Airway epithelial cell (primary cell): ENCODE data around the gene TMUB2. TPM values are rescaled to one million over a fixed set of nuclear protein-coding genes. Genes with fewer than 3 reads are reported as not detected.

Experiments
- total RNA-seq: library from RNA; depleted of rRNA; stranded (reverse); fragments of >200 nt; gene quantifications from 2 replicates; pipeline ENCODE4 v1.2.3, GENCODE V29; 2015

TMUB2 gene
- total RNA-seq, result 19.0 and 28.1 TPM in 2 replicates

DNA sequence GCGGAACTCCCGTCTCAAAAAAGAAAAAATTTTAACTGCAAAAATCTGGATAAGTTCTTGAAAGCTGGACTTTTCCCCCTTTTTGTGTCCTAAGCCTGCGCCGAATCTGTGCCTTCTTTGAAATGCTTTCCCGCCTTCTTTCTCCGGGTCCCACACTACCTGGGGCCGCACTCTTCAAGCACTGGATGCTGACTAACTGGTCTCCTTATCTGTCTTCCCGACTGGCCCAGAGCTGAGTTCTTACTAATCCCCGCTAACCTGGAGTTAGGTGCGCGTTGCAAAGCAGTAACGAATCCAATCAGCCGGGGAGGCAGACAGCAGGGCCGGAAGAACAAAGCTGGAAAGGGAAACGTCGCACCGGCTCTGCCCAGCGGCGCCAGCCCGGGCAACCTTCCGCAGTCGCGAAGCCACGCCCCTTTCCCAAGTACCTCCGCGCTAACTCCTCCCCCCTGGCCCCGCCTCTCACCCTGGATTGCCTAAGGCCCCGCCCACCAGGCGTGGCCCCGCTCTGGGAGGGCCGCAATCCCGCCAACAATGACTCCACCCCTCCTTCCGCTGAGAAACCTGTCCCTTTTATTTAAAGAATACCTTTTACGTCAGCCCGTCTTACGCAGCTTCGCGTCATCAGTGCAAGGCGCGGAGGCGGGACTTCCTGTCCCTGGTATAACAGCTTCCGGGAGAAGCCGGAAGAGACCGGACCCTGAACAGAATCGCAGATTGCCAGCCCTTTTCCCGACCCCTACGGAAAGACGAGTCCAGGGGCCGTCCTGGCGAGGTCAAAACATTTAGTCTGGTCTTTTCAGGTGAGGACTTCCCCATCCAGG lies at the start of gene TMUB2:
Gene TMUB2, plus strand, starts transcription at position 666 of the 824 bp plus-strand sequence. CDS start 737 bp downstream, outside the sequence.

DNA sequence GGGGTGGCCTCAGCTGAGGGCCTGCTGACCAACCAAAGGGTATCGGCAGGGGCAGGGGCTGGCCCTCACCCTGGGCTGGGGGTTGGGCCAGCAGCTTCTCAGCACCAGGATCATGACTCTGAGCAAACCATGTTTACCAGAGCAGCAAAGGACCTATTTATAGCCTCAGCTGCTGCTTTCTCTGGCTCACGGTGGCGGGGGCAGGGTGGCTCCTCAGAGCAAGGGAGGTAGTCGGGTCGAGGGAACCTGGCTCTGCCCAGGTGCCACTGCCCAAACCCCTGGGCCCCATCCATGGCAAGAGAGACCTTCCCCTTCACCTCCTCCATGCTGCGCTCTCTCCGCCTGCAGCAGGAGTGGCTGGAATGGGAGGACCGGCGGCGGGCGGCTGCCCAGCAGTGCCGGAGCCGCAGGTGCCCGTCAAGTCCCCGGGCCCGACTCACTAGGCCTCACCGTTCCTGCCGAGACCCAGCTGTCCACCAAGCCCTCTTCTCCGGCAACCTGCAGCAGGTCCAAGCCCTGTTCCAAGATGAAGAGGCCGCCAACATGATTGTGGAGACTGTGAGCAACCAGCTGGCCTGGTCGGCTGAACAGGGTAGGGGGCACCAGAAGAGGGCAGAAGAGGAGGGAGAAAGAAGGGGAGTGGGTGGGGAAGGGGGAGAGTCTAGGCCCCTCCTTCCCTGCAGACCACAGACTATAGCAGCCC lies 16.1 kb upstream of the TMUB2 start, which contains the start of gene ASB16:
Gene ASB16, plus strand, starts transcription at position 206 of the 703 bp plus-strand sequence. Its CDS starts 86 bp downstream, at position 292.

DNA sequence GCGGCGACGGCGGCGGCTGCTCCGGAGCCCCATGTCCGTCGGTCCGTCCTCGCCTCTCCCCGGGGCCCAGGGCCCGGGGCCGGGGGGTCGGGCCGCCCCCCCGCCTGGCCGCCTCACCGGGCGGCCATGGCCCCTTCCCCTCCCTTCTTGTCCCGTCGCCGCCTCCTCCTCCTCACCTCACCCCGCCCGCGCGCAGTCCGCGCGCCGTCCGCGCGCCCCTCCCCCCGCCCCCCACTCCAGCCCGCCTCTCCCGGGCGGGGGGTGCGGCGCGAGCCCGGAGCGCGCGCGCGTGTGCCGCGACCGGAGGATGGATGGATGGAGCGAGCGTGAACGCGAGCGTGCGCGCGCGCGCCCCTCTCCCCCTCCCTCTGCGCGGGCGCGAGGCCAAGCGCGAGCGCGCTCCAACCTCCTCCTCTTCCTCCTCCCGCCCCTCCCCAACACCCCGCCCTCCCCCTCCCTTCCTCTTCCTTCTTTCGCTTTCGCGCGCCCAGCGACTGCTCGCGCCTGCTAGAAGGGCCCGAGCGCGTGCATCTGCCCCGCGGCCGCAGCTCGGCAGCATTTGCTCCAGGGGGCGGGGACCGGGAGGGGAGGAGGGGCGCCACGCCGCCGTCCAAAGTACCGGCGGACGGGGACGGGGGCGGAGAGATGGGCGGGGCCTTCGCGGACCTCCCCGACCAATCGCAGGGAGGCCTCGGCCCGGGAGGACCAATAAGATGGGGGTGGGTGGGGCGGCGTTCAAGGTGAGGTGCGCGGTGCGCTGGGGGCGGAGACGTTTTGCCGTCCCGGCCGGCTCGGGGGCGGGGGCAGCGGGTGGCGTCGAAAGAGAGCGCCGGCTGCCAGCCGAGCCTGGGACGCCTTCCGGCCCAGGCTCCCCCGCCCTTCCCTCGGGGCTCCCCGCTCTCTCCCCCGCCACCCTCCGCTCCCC lies 13.0 kb downstream of the TMUB2 start, which contains the start of gene ATXN7L3:
Gene ATXN7L3, minus strand, starts transcription at position 332 of the 925 bp plus-strand sequence. CDS start 1,814 bp downstream, outside the sequence.

DNA sequence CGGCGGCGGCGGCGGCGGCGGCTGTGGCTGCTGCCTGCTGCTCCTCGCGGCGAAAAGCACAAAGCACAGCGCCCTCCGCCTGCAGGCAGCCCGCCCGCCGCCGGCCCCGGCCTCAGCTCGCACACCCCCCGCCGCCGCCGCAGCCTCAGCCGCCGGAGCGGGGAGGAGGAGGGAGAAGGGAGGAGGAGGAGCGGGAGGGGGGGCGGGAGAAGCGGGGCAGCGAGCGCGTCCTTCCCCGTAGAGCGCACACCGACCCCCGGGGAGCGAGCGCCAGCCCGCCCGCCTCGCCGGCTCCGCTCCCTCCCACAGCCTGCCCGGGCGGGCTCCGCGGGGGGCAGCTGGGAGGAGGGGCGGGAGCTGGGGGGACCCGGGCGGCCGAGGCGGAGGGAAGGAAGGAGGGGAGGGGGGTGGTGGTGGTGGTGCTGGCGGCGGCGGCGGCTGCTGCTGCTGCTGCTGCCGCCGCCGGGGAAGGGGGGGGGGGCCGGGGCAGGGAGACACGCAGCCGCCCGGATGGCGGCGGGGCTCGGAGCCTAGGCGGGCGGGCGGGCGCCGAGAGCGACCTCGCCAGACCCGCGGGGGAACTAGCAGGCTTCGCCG lies 32.9 kb downstream of the TMUB2 start, which contains the start of gene UBTF:
Gene UBTF, minus strand, starts transcription at position 60 of the 597 bp plus-strand sequence. CDS start 1,446 bp downstream, outside the sequence.

Other genes starting within 250 kb of the TMUB2 start
- gene PPY, start 244.5 kb upstream of the TMUB2 start, total RNA-seq, result not detected in 2 replicates
- gene PYY, start 233.0 kb upstream of the TMUB2 start, total RNA-seq, result not detected in 2 replicates
- gene NAGS, start 182.3 kb upstream of the TMUB2 start, total RNA-seq, result 6.2 and 10.6 TPM in 2 replicates
- 51.8 and 70.0 TPM in 2 replicates for gene TMEM101, start 172.0 kb upstream of the TMUB2 start, total RNA-seq
- gene LSM12, start 120.3 kb upstream of the TMUB2 start, total RNA-seq, result 42.0 and 66.4 TPM in 2 replicates
- 35.4 and 50.6 TPM in 2 replicates for gene G6PC3, start 116.2 kb upstream of the TMUB2 start, total RNA-seq
- 35.1 and 54.8 TPM in 2 replicates for gene HDAC5, start 63.3 kb upstream of the TMUB2 start, total RNA-seq
- 5.0 and 9.4 TPM in 2 replicates for gene HROB, start 45.0 kb upstream of the TMUB2 start, total RNA-seq
- not detected in 2 replicates for gene ASB16, start 16.3 kb upstream of the TMUB2 start, total RNA-seq
- gene ATXN7L3, start 12.9 kb downstream of the TMUB2 start, total RNA-seq, result 34.2 and 53.6 TPM in 2 replicates
- gene UBTF, start 32.7 kb downstream of the TMUB2 start, total RNA-seq, result 41.1 and 42.3 TPM in 2 replicates
- not detected in 2 replicates for gene SLC4A1, start 81.2 kb downstream of the TMUB2 start, total RNA-seq
- gene RUNDC3A, start 121.6 kb downstream of the TMUB2 start, total RNA-seq, result 0.92 and 4.3 TPM in 2 replicates
- gene SLC25A39, start 137.9 kb downstream of the TMUB2 start, total RNA-seq, result 203 and 225 TPM in 2 replicates
- 475 and 574 TPM in 2 replicates for gene GRN, start 158.3 kb downstream of the TMUB2 start, total RNA-seq
- 4.2 and 5.6 TPM in 2 replicates for gene FAM171A2, start 176.9 kb downstream of the TMUB2 start, total RNA-seq
- gene ITGA2B, start 202.7 kb downstream of the TMUB2 start, total RNA-seq, result 0.07 TPM in 1 of 2 replicates, not detected in the other